Neural cell (in vitro differentiated cells): Measurements from ENCODE around the gene APOE. TPM values are rescaled to one million over a fixed set of nuclear protein-coding genes. Genes with fewer than 3 reads are reported as not detected.

Source experiments
- H2AFZ ChIP-seq: fragments of 200-600, 300-800 bp; sonication (generic), shearing (Covaris generic); 2 replicates; pipeline ENCODE4 v1.6.0; 2014; ENCODE audit warnings: low read depth, mild to moderate bottlenecking, antibody characterized with exemption, low read length, moderate library complexity
- H3F3A ChIP-seq: fragments of 200-600 bp; shearing (Covaris generic); 2 replicates; pipeline ENCODE4 v1.6.1; 2016; ENCODE audit warnings: mild to moderate bottlenecking, moderate library complexity, mixed read lengths, antibody characterized with exemption, low read length; ENCODE audit not compliant: insufficient read depth, poor library complexity, severe bottlenecking
- H3K27ac ChIP-seq: fragments of 200-600, 300-800 bp; sonication (generic), shearing (Covaris generic); 2 replicates; pipeline ENCODE4 v1.5.1; 2014; ENCODE audit warnings: mild to moderate bottlenecking, low read length, moderate library complexity
- H3K27me3 ChIP-seq: fragments of 300-800, 200-600 bp; sonication (generic), shearing (Covaris generic); 2 replicates; pipeline ENCODE4 v1.6.0; 2014; ENCODE audit warnings: mild to moderate bottlenecking, low read depth, low read length, moderate library complexity; ENCODE audit not compliant: insufficient read depth
- H3K36me3 ChIP-seq: fragments of 300-800, 200-600 bp; sonication (generic), shearing (Covaris generic); 2 replicates; pipeline ENCODE4 v1.5.1; 2014; ENCODE audit warnings: mild to moderate bottlenecking, antibody characterized with exemption, low read length, moderate library complexity; ENCODE audit not compliant: insufficient read depth
- H3K4me2 ChIP-seq: fragments of 300-800, 200-600 bp; sonication (generic), shearing (Covaris generic); 2 replicates; pipeline ENCODE4 v1.6.0; 2014; ENCODE audit warnings: mild to moderate bottlenecking, low read length
- H3K4me3 ChIP-seq: fragments of 300-800, 200-600 bp; sonication (generic), shearing (Covaris generic); 2 replicates; pipeline ENCODE4 v1.5.1; 2014; ENCODE audit warnings: mild to moderate bottlenecking, low read length, moderate library complexity
- H3K79me2 ChIP-seq: fragments of 200-600 bp; shearing (Covaris generic); replicated peaks from 2 replicates; pipeline ENCODE4 v1.6.0; 2014; ENCODE audit warnings: mild to moderate bottlenecking, low read length, moderate library complexity; ENCODE audit not compliant: insufficient read depth
- H3K9ac ChIP-seq: fragments of 300-800, 200-600 bp; sonication (generic), shearing (Covaris generic); 2 replicates; pipeline ENCODE4 v1.6.1; 2016; ENCODE audit warnings: mild to moderate bottlenecking, low read length, mixed read lengths
- H3K9me2 ChIP-seq: fragments of 200-600 bp; shearing (Covaris generic); 2 replicates; pipeline ENCODE4 v1.6.1; 2016; ENCODE audit warnings: mild to moderate bottlenecking, low read length, mixed read lengths; ENCODE audit not compliant: insufficient read depth
- H3K9me3 ChIP-seq: fragments of 200-600, 300-800 bp; sonication (generic), shearing (Covaris generic); 2 replicates; pipeline ENCODE4 v1.6.1; 2016; ENCODE audit warnings: mild to moderate bottlenecking, mixed run types, low read length, moderate library complexity, mixed read lengths
- H4K20me1 ChIP-seq: fragments of 200-600 bp; shearing (Covaris generic); 2 replicates; pipeline ENCODE4 v1.6.1; 2016; ENCODE audit warnings: mild to moderate bottlenecking, mixed run types; ENCODE audit not compliant: insufficient read depth
- CTCF ChIP-seq: fragments of 450-650 bp; IDR thresholded peaks from 2 replicates; pipeline ENCODE4 v1.5.1; 2014; ENCODE audit warnings: antibody characterized with exemption, mild to moderate bottlenecking, moderate library complexity; ENCODE audit not compliant: poor library complexity, severe bottlenecking
- EP300 ChIP-seq: fragments of 450-650 bp; conservative IDR thresholded peaks from 2 replicates; pipeline ENCODE4 v1.6.1; 2014; ENCODE audit warnings: antibody characterized with exemption, mild to moderate bottlenecking, moderate library complexity; ENCODE audit not compliant: poor library complexity, severe bottlenecking
- EZH2 ChIP-seq: fragments of 200-600, 300-800 bp; shearing (Covaris generic), sonication (generic); IDR thresholded peaks from 2 replicates; pipeline ENCODE4 v1.6.1; 2014; ENCODE audit warnings: antibody characterized with exemption, low read length, borderline replicate concordance, mild to moderate bottlenecking; ENCODE audit not compliant: insufficient read depth, poor library complexity, severe bottlenecking
- MXI1 ChIP-seq: fragments of 450-650 bp; conservative IDR thresholded peaks from 2 replicates; pipeline ENCODE4 v1.6.1; 2014; ENCODE audit warnings: antibody characterized with exemption, mild to moderate bottlenecking; ENCODE audit not compliant: poor library complexity, severe bottlenecking
- POLR2AphosphoS5 ChIP-seq: IDR thresholded peaks from 2 replicates; pipeline ENCODE4 v1.6.1; 2012
- RAD21 ChIP-seq: fragments of 450-650 bp; conservative IDR thresholded peaks from 2 replicates; pipeline ENCODE4 v1.6.1; 2014; ENCODE audit warnings: antibody characterized with exemption, mild to moderate bottlenecking, moderate library complexity
- REST ChIP-seq: IDR thresholded peaks from 2 replicates; pipeline ENCODE4 v1.6.1; 2012; ENCODE audit warnings: borderline replicate concordance
- SMC3 ChIP-seq: fragments of 450-650 bp; conservative IDR thresholded peaks from 2 replicates; pipeline ENCODE4 v1.6.1; 2014; ENCODE audit warnings: antibody characterized with exemption, mild to moderate bottlenecking, moderate library complexity; ENCODE audit not compliant: poor library complexity
- TAF1 ChIP-seq: IDR thresholded peaks from 2 replicates; pipeline ENCODE4 v1.6.1; 2012; ENCODE audit warnings: low read depth
- polyA plus RNA-seq: library from polyadenylated mRNA; depleted of rRNA; stranded (reverse); fragments of >200 nt; gene quantifications from 2 replicates; pipeline ENCODE4 v1.2.3, GENCODE V29; 2014

The APOE gene
- polyA plus RNA-seq, 1 donor from 2014 or later, result 8.7 TPM

- H3K9ac ChIP-seq, result peak within 1 kb of the TSS; percentile 93
- H4K20me1 ChIP-seq, result no peaks in the 10 kb centered on the region
- H3K27ac ChIP-seq, result peak within 1 kb of the TSS; percentile 88
- H3K36me3 ChIP-seq, result no peaks in the 10 kb centered on the region
- TF ChIP-seq EZH2 (no peak), RAD21 (no peak), POLR2AphosphoS5 (peak; percentile 96), SMC3 (no peak), TAF1 (no peak), CTCF (peak; percentile 36), EP300 (peak; percentile 80), REST (peak; percentile 78), MXI1 (peak; percentile 84)
- peak within 1 kb of the TSS; percentile 99 for H3K4me2 ChIP-seq
- peaks cover 3% of the 10 kb centered on the region for H3F3A ChIP-seq
- H3K79me2 ChIP-seq, result peaks cover 45% of the 10 kb centered on the region
- H3K4me3 ChIP-seq, result peak within 1 kb of the TSS; percentile 99
- H3K9me2 ChIP-seq, result no peaks in the 10 kb centered on the region
- peak within 1 kb of the TSS; percentile 80 for H2AFZ ChIP-seq
- no peaks in the 10 kb centered on the region for H3K9me3 ChIP-seq
- H3K27me3 ChIP-seq, result no peaks in the 10 kb centered on the region
Observed at GRCh38 chr19:44954649-44955504, 49.3 kb downstream of the APOE start, which contains the start of gene CLPTM1. Gene CLPTM1, plus strand, starts transcription at chr19:44955380. Its CDS starts 16 bp downstream, at chr19:44955396.

- peak overlapping the region; percentile 99 for H3K4me2 ChIP-seq
- TF ChIP-seq EP300 (no peak), REST (no peak), MXI1 (no peak), EZH2 (no peak), CTCF (no peak), POLR2AphosphoS5 (no peak), RAD21 (no peak), TAF1 (no peak), SMC3 (no peak)
- H3K27ac ChIP-seq, result peak overlapping the region; percentile 88
- H3K9me3 ChIP-seq, result no peaks in the 10 kb centered on the region
- H3F3A ChIP-seq, result peaks cover 3% of the 10 kb centered on the region
- H4K20me1 ChIP-seq, result no peaks in the 10 kb centered on the region
- no peaks in the 10 kb centered on the region for H3K27me3 ChIP-seq
- H3K4me3 ChIP-seq, result peak overlapping the region; percentile 99
- H3K9me2 ChIP-seq, result no peaks in the 10 kb centered on the region
- peak overlapping the region; percentile 80 for H2AFZ ChIP-seq
- peaks cover 53% of the 10 kb centered on the region for H3K79me2 ChIP-seq
- H3K36me3 ChIP-seq, result no peaks in the 10 kb centered on the region
- peak overlapping the region; percentile 93 for H3K9ac ChIP-seq
Observed at GRCh38 chr19:44955505-44956439, 50.2 kb downstream of the APOE start.
